GM18868 (cell line): Measurements from ENCODE around the gene ANXA4.
A peak's percentile ranks its signal among the peaks of the same experiment; 100 is the strongest.
"Not testable (repeated sequence)": the region's sequence is repeated elsewhere in the genome, so short reads cannot be mapped to it uniquely, and the experiment has no call there.

Experiments
- ATAC-seq: cut with Tn5 transposase; IDR thresholded peaks from one replicate; pipeline ENCODE4 v1.9.1; 2021; ENCODE audit warnings: mild to moderate bottlenecking, moderate library complexity; ENCODE audit not compliant: unreplicated experiment

ANXA4 gene

GRCh38 chr2:69750246-69750645 is 8.3 kb downstream of the ANXA4 start:
- ATAC-seq = no peak

GRCh38 chr2:69753659-69754363 is 11.9 kb downstream of the ANXA4 start:
- ATAC-seq = no peak

GRCh38 chr2:69754633-69755032 is 12.7 kb downstream of the ANXA4 start:
- ATAC-seq = no peak

- ATAC-seq = no peak
These were observed 14.0 kb downstream of the ANXA4 start for GRCh38 chr2:69755862-69756467.

GRCh38 chr2:69762025-69762424 is 20.1 kb downstream of the ANXA4 start:
- ATAC-seq = no peak

GRCh38 chr2:69762513-69763494 is 20.9 kb downstream of the ANXA4 start:
- no peak for ATAC-seq

- ATAC-seq = not testable (repeated sequence)
These were observed 21.9 kb downstream of the ANXA4 start for GRCh38 chr2:69763831-69764230.

- peak; percentile 55 for ATAC-seq
These were observed 22.6 kb downstream of the ANXA4 start for GRCh38 chr2:69764286-69765095.

- ATAC-seq = no peak
These were observed 23.1 kb downstream of the ANXA4 start for GRCh38 chr2:69765096-69765380.

- ATAC-seq = no peak
These were observed 24.1 kb downstream of the ANXA4 start for GRCh38 chr2:69766014-69766413.

- no peak for ATAC-seq
These were observed 25.1 kb downstream of the ANXA4 start for GRCh38 chr2:69767034-69767433.

GRCh38 chr2:69768235-69768634 is 26.3 kb downstream of the ANXA4 start:
- ATAC-seq = no peak

GRCh38 chr2:69768789-69769188 is 26.9 kb downstream of the ANXA4 start:
- no peak for ATAC-seq

GRCh38 chr2:69769272-69769671 is 27.3 kb downstream of the ANXA4 start:
- ATAC-seq = no peak

GRCh38 chr2:69770193-69770702 is 28.3 kb downstream of the ANXA4 start:
- no peak for ATAC-seq

- no peak for ATAC-seq
These were observed 28.8 kb downstream of the ANXA4 start for GRCh38 chr2:69770747-69771146.

GRCh38 chr2:69771461-69771860 is 29.5 kb downstream of the ANXA4 start:
- no peak for ATAC-seq

GRCh38 chr2:69773206-69773605 is 31.3 kb downstream of the ANXA4 start:
- no peak for ATAC-seq

GRCh38 chr2:69774258-69774983 is 32.5 kb downstream of the ANXA4 start:
- ATAC-seq = peak; percentile 9
